PC-3 (cell line): ENCODE results near the gene HOXC9. TPM values are rescaled to one million over a fixed set of nuclear protein-coding genes. Genes with fewer than 3 reads are reported as not detected.

Source experiments
- ATAC-seq: fragments of 200-7000 bp; cut with Tn5 transposase; 2 replicates; pipeline ENCODE4 v1.9.1; 2020; ENCODE audit warnings: mild to moderate bottlenecking, moderate library complexity
- BruUV-seq: library from RNA; stranded (reverse); fragments of 400-500 nt; replicated peaks from 2 replicates; lab custom pipeline; 2021; lab: Mats Ljungman, UMichigan
- CTCF ChIA-PET: fragments of 300-600 bp; sonication (Branson Sonifier 250); formaldehyde crosslinking; loops from one replicate; lab custom pipeline; 2022; ENCODE audit warnings: antibody characterized with exemption; lab: Charles Lee
- POLR2A ChIA-PET: fragments of 300-600 bp; sonication (Branson Sonifier 250); formaldehyde crosslinking; loops from one replicate; lab custom pipeline; 2022; ENCODE audit warnings: antibody characterized with exemption; ENCODE audit not compliant: unreplicated experiment; lab: Charles Lee
- DNase-seq: peaks from one replicate; pipeline ENCODE4 v3.0.0-alpha.2; 2015
- H2AFZ ChIP-seq: fragments of 300-600 bp; sonication (generic); 2 replicates; pipeline ENCODE4 v1.6.0; 2016; ENCODE audit warnings: antibody characterized with exemption, low read length
- H3F3A ChIP-seq: fragments of 300-600 bp; sonication (generic); one replicate; pipeline ENCODE4 v1.6.0; 2017; ENCODE audit warnings: antibody characterized with exemption, low read length, control low read depth, mild to moderate bottlenecking; ENCODE audit not compliant: unreplicated experiment
- H3K27ac ChIP-seq: fragments of 300-600 bp; sonication (generic); 2 replicates; pipeline ENCODE4 v1.5.1; 2016; ENCODE audit warnings: mild to moderate bottlenecking, low read length
- H3K27me3 ChIP-seq: fragments of 300-600 bp; sonication (generic); 2 replicates; pipeline ENCODE4 v1.6.1; 2016; ENCODE audit warnings: low read length, mixed read lengths
- H3K36me3 ChIP-seq: fragments of 300-600 bp; sonication (generic); 2 replicates; pipeline ENCODE4 v1.6.1; 2016; ENCODE audit warnings: low read depth, mixed run types, low read length, mixed read lengths
- H3K4me1 ChIP-seq: fragments of 300-600 bp; sonication (generic); 2 replicates; pipeline ENCODE4 v1.5.1; 2016; ENCODE audit warnings: low read length; ENCODE audit not compliant: insufficient read depth
- H3K4me2 ChIP-seq: fragments of 300-600 bp; sonication (generic); 2 replicates; pipeline ENCODE4 v1.6.0; 2016; ENCODE audit warnings: low read length
- H3K4me3 ChIP-seq: fragments of 300-600 bp; sonication (generic); 2 replicates; pipeline ENCODE4 v1.5.1; 2016; ENCODE audit warnings: mild to moderate bottlenecking, low read length, mixed read lengths
- H3K79me2 ChIP-seq: fragments of 300-600 bp; sonication (generic); 2 replicates; pipeline ENCODE4 v1.6.1; 2017; ENCODE audit warnings: low read length, mixed read lengths
- H3K9ac ChIP-seq: fragments of 300-600 bp; sonication (generic); 2 replicates; pipeline ENCODE4 v1.6.0; 2016; ENCODE audit warnings: mild to moderate bottlenecking, low read length
- H3K9me2 ChIP-seq: fragments of 300-600 bp; sonication (generic); replicated peaks from 2 replicates; pipeline ENCODE4 v1.6.1; 2016; ENCODE audit warnings: mixed run types, low read length, mixed read lengths
- H3K9me3 ChIP-seq: fragments of 300-600 bp; sonication (generic); 2 replicates; pipeline ENCODE4 v1.6.1; 2016; ENCODE audit warnings: low read length, mixed read lengths
- H4K20me1 ChIP-seq: fragments of 300-600 bp; sonication (generic); 2 replicates; pipeline ENCODE4 v1.6.1; 2016; ENCODE audit warnings: low read length, mixed read lengths
- EZH2 ChIP-seq: fragments of 300-600 bp; sonication (generic); IDR thresholded peaks from one replicate; pipeline ENCODE4 v1.6.1; 2017; ENCODE audit warnings: antibody characterized with exemption, mild to moderate bottlenecking, low read length; ENCODE audit not compliant: unreplicated experiment
- EZH2phosphoT487 ChIP-seq: fragments of 300-600 bp; sonication (generic); IDR thresholded peaks from 2 replicates; pipeline ENCODE4 v1.6.1; 2018; ENCODE audit warnings: mild to moderate bottlenecking, antibody characterized with exemption, low read length, borderline replicate concordance
- intact Hi-C: fragments of 100-400 bp; cut with micrococcal nuclease; formaldehyde crosslinking; loops from 2 replicates; pipeline ENCODE4 v1.9.0; 2023
- microRNA-seq: library from miRNA; unstranded; fragments of <30 nt; microRNA quantifications from one replicate; pipeline ENCODE4 v1.1.0, GENCODE V29; 2020; ENCODE audit not compliant: unreplicated experiment
- total RNA-seq: library from RNA; depleted of rRNA; stranded (reverse); fragments of >200 nt; gene quantifications from 2 replicates; pipeline ENCODE4 v1.2.3, GENCODE V29; 2014; rRNA removed
- TF ChIP-seq, protein P1 (sequence below): fragments of 300-600 bp; sonication (generic); conservative IDR thresholded peaks from 2 replicates; pipeline ENCODE4 v1.5.1; 2017; ENCODE audit warnings: antibody characterized with exemption, low read depth, mild to moderate bottlenecking, low read length

HOXC9 gene
- total RNA-seq, 1 experiment from 2014 or later = 1.5 TPM

DNA sequence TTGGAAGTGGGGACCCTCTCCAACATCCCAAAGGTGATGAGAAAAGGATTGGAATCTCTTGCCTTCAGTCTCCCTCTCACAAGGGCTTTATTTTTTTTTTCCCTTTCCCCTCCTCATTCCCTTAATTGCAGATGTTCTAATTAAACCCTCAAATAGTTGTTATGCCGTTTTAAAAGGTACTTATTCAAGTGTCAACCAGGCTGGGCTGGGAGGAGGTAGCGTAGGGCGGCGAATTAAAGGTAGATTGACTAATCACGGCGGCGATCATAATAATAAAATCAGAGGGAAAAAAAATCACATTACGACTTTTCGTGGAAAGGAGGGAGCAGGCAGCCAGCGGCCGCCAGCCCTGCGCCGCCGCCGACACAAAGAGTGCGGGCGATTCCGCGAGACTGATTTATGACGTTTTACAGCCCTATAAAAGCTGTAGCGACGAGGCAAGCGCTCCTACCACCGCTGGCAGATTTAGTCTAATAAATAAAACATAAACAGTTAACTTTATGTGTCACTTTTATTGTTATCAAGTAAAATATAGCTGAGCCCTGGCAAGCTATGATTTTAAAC is 52.0 kb downstream of the HOXC9 start:
- peak; percentile 89 for ATAC-seq

DNA sequence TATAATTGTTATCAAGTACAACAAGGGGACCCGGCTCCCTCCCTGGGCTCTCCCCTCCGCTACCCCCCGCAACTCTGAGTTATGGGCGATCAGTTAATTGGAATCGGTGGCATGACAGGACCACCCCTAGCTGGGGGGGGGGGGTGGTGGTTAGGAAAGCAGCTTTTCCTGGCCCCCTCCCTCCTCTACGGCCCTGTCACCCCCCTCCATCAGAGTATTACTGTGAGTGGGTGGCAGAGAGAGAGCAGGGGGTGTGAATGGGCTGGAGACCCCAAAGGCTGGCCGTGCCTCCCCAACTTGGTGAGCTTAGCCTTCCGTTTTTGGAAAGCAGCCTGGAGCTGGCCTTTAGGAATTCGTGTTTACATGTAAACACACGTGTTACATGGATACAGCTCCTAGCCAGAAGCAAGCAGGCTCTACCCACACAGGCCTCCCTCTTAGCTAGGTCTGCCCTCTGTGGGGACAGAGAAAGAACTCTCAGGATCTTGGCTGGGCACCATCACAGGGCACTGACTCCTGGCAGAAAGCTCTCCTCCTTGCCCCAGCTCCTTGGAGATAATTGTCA is 52.6 kb downstream of the HOXC9 start:
- Histone ChIP-seq H3K4me3 (peak overlapping the region; percentile 57), H3F3A (no peaks in the 10 kb centered on the region), H2AFZ (peak overlapping the region; percentile 64), H3K27ac (no peak overlapping the region), H3K9me3 (no peaks in the 10 kb centered on the region), H3K4me2 (peak overlapping the region; percentile 82), H3K79me2 (no peaks in the 10 kb centered on the region), H3K4me1 (peaks cover 17% of the 10 kb centered on the region), H4K20me1 (no peaks in the 10 kb centered on the region), H3K9me2 (no peaks in the 10 kb centered on the region), H3K36me3 (no peaks in the 10 kb centered on the region), H3K27me3 (peaks cover 8% of the 10 kb centered on the region; the same call in 1 of the 2 replicates), H3K9ac (no peak overlapping the region)
- ATAC-seq = peak; percentile 45
- POLR2A ChIA-PET = interaction anchor here (0.7 kb wide), 1 partner anchor 58 kb away, joined by 6 read pairs; no protein-coding TSS in a partner anchor
- no peak for TF ChIP-seq EZH2
- TF ChIP-seq, protein P1, sequence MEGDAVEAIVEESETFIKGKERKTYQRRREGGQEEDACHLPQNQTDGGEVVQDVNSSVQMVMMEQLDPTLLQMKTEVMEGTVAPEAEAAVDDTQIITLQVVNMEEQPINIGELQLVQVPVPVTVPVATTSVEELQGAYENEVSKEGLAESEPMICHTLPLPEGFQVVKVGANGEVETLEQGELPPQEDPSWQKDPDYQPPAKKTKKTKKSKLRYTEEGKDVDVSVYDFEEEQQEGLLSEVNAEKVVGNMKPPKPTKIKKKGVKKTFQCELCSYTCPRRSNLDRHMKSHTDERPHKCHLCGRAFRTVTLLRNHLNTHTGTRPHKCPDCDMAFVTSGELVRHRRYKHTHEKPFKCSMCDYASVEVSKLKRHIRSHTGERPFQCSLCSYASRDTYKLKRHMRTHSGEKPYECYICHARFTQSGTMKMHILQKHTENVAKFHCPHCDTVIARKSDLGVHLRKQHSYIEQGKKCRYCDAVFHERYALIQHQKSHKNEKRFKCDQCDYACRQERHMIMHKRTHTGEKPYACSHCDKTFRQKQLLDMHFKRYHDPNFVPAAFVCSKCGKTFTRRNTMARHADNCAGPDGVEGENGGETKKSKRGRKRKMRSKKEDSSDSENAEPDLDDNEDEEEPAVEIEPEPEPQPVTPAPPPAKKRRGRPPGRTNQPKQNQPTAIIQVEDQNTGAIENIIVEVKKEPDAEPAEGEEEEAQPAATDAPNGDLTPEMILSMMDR = no peak
- no peak for TF ChIP-seq EZH2phosphoT487
- intact Hi-C loops = no loop called here
- DNase-seq = no peak
- CTCF ChIA-PET = interaction anchor here (0.6 kb wide), 1 partner anchor 20 kb away, joined by 3 read pairs; the partner anchor contains the start of gene HOXC5
- no TSS peak for BruUV-seq

More for the DNA sequence above, 52.0 kb downstream of the HOXC9 start:
- Histone ChIP-seq H3K9me2 (no peaks in the 10 kb centered on the region), H3F3A (no peaks in the 10 kb centered on the region), H3K79me2 (no peaks in the 10 kb centered on the region), H3K27ac (no peak overlapping the region), H3K9me3 (no peaks in the 10 kb centered on the region), H3K4me2 (peak overlapping the region; percentile 82), H3K36me3 (no peaks in the 10 kb centered on the region), H2AFZ (peak overlapping the region; percentile 64), H4K20me1 (no peaks in the 10 kb centered on the region), H3K9ac (no peak overlapping the region), H3K4me1 (peaks cover 17% of the 10 kb centered on the region), H3K27me3 (peaks cover 8% of the 10 kb centered on the region; the same call in 1 of the 2 replicates), H3K4me3 (peak overlapping the region; percentile 57)
- peak; percentile 59 for DNase-seq
- no TSS peak for BruUV-seq
- intact Hi-C loops = no loop called here
- TF ChIP-seq EZH2phosphoT487 = no peak
- no peak for TF ChIP-seq EZH2
- TF ChIP-seq, protein P1 = no peak
- ChIA-PET POLR2A (interaction anchor here (0.7 kb wide), 1 partner anchor 57 kb away, joined by 6 read pairs; no protein-coding TSS in a partner anchor), CTCF (interaction anchor here (0.6 kb wide), 1 partner anchor 19 kb away, joined by 3 read pairs; the partner anchor contains the start of gene HOXC5)

Small RNAs within 50 kb of the gene (microRNA-seq; reads per million reads assigned to microRNA genes)
- gene MIR196A2 (112 reads per million, percentile 64 among the genes with 10 or more reads in this experiment), gene MIR615 (172 reads per million, percentile 68 among the genes with 10 or more reads in this experiment)

Other genes with a start within 250 kb of the HOXC9 start
- gene CISTR, start 248.2 kb upstream of the HOXC9 start, total RNA-seq = not detected in 2 replicates
- gene HOXC13, start 61.3 kb upstream of the HOXC9 start, total RNA-seq = 7.8 and 9.0 TPM in 2 replicates
- gene HOXC12, start 45.3 kb upstream of the HOXC9 start, total RNA-seq = 0.33 and 1.2 TPM in 2 replicates
- gene HOXC11, start 27.0 kb upstream of the HOXC9 start, total RNA-seq = 0.84 and 1.2 TPM in 2 replicates
- gene HOTAIR, start 25.2 kb upstream of the HOXC9 start, total RNA-seq = 3.5 and 4.3 TPM in 2 replicates
- 0.69 and 2.9 TPM in 2 replicates for gene HOXC10, start 15.0 kb upstream of the HOXC9 start, total RNA-seq
- gene HOXC8, start 8.8 kb downstream of the HOXC9 start, total RNA-seq = 1.1 and 2.4 TPM in 2 replicates
- gene HOXC6, start 28.3 kb downstream of the HOXC9 start, total RNA-seq = 2.8 and 5.3 TPM in 2 replicates
- gene HOXC5, start 32.9 kb downstream of the HOXC9 start, total RNA-seq = 0.26 and 0.29 TPM in 2 replicates
- gene HOXC4, start 53.7 kb downstream of the HOXC9 start, total RNA-seq = 1.8 and 2.6 TPM in 2 replicates
- 69.8 and 93.5 TPM in 2 replicates for gene SMUG1, start 188.8 kb downstream of the HOXC9 start, total RNA-seq